ENCODE data around the gene NOB1.

DNA sequence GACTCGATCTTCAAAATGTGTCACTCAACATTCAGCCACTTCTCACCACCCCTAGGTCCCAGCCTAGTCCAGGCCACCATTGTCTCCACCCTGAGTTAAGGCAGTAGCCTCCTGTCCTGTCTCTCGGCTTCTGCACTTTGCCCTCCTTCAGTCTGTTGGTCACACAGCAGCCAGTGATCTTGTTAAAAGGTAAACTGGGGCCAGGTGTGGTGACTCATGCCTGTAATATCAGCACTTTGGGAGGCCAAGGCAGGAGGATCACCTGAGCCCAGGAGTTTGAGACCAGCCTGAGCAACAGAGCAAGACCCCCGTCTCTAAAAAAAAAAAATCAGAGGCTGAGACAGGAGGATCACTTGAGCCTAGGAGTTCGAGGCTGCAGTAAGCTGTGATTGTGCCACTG is 33.2 kb upstream of the NOB1 start:
- no peak for TF ChIP-seq EZH2phosphoT487 (IDR thresholded peaks at IDR 0.05; ENCODE audit: insufficient read depth, low read depth)
- no peak for TF ChIP-seq EZH2 (IDR thresholded peaks at IDR 0.05; ENCODE audit: insufficient read depth, poor library complexity, severe bottlenecking)

Data from GM23248 (cell line).